ENCODE results near the gene TRIM47. TPM values are rescaled to one million over a fixed set of nuclear protein-coding genes. Genes with fewer than 3 reads are reported as not detected.

The TRIM47 gene
- total RNA-seq, 1 donor from 2014 or later = 46.3 TPM

- Mint-ChIP-seq H3K9me3 (ENCODE audit: low read depth) (no peaks in the 10 kb centered on the region), H3K36me3 (ENCODE audit: low read depth) (no peaks in the 10 kb centered on the region), H3K27me3 (ENCODE audit: low read depth) (no peaks in the 10 kb centered on the region), H3K27ac (ENCODE audit: unreplicated experiment) (no peak overlapping the region), H3K4me1 (ENCODE audit: low read depth) (peaks cover 19% of the 10 kb centered on the region), H3K4me3 (ENCODE audit: unreplicated experiment) (no peak overlapping the region)
- peak; percentile 77 for TF ChIP-seq CTCF (IDR thresholded peaks at IDR 0.05)
- DNase-seq (ENCODE audit: low spot score) = no peak
These were observed 48.0 kb downstream of the TRIM47 start for GRCh38 chr17:75830164-75831031.

- DNase-seq (ENCODE audit: low spot score) = no peak
- Mint-ChIP-seq H3K27ac (ENCODE audit: unreplicated experiment) (no peak overlapping the region), H3K9me3 (ENCODE audit: low read depth) (no peaks in the 10 kb centered on the region), H3K27me3 (ENCODE audit: low read depth) (no peaks in the 10 kb centered on the region), H3K4me3 (ENCODE audit: unreplicated experiment) (no peak overlapping the region), H3K36me3 (ENCODE audit: low read depth) (no peaks in the 10 kb centered on the region), H3K4me1 (ENCODE audit: low read depth) (peaks cover 22% of the 10 kb centered on the region)
- no peak for TF ChIP-seq CTCF (IDR thresholded peaks at IDR 0.05)
These were observed 48.6 kb downstream of the TRIM47 start for GRCh38 chr17:75829747-75830146.

GRCh38 chr17:75828741-75829140, 49.6 kb downstream of the TRIM47 start:
- H3K27ac Mint-ChIP-seq (ENCODE audit: unreplicated experiment) = no peak overlapping the region
- no peaks in the 10 kb centered on the region for H3K27me3 Mint-ChIP-seq (ENCODE audit: low read depth)
- TF ChIP-seq CTCF (IDR thresholded peaks at IDR 0.05) = no peak
- H3K9me3 Mint-ChIP-seq (ENCODE audit: low read depth) = no peaks in the 10 kb centered on the region
- peak; percentile 93 for DNase-seq (ENCODE audit: low spot score)
- H3K4me1 Mint-ChIP-seq (ENCODE audit: low read depth) = peaks cover 30% of the 10 kb centered on the region
- no peak overlapping the region for H3K4me3 Mint-ChIP-seq (ENCODE audit: unreplicated experiment)
- H3K36me3 Mint-ChIP-seq (ENCODE audit: low read depth) = peaks cover 1% of the 10 kb centered on the region

GRCh38 chr17:75828076-75828400, 50.3 kb downstream of the TRIM47 start:
- H3K9me3 Mint-ChIP-seq (ENCODE audit: low read depth) = no peaks in the 10 kb centered on the region
- H3K36me3 Mint-ChIP-seq (ENCODE audit: low read depth) = peaks cover 2% of the 10 kb centered on the region
- peaks cover 30% of the 10 kb centered on the region for H3K4me1 Mint-ChIP-seq (ENCODE audit: low read depth)
- DNase-seq (ENCODE audit: low spot score) = no peak
- H3K4me3 Mint-ChIP-seq (ENCODE audit: unreplicated experiment) = no peak overlapping the region
- peak overlapping the region; percentile 8 for H3K27ac Mint-ChIP-seq (ENCODE audit: unreplicated experiment)
- TF ChIP-seq CTCF (IDR thresholded peaks at IDR 0.05) = no peak
- H3K27me3 Mint-ChIP-seq (ENCODE audit: low read depth) = no peaks in the 10 kb centered on the region

GRCh38 chr17:75827308-75828075, 50.9 kb downstream of the TRIM47 start:
- H3K4me1 Mint-ChIP-seq (ENCODE audit: low read depth) = peaks cover 30% of the 10 kb centered on the region
- H3K4me3 Mint-ChIP-seq (ENCODE audit: unreplicated experiment) = no peak overlapping the region
- no peak for DNase-seq (ENCODE audit: low spot score)
- no peaks in the 10 kb centered on the region for H3K27me3 Mint-ChIP-seq (ENCODE audit: low read depth)
- no peaks in the 10 kb centered on the region for H3K9me3 Mint-ChIP-seq (ENCODE audit: low read depth)
- H3K36me3 Mint-ChIP-seq (ENCODE audit: low read depth) = peaks cover 2% of the 10 kb centered on the region
- H3K27ac Mint-ChIP-seq (ENCODE audit: unreplicated experiment) = peak overlapping the region; percentile 70
- peak; percentile 85 for TF ChIP-seq CTCF (IDR thresholded peaks at IDR 0.05)

All from chondrocyte (in vitro differentiated cells).